Testis (tissue), 3 donors: ENCODE results near the gene PRRT3. TPM values are rescaled to one million over a fixed set of nuclear protein-coding genes. Genes with fewer than 3 reads are reported as not detected.

ENCODE experiments used
- DNase-seq: peaks from one replicate; pipeline ENCODE4 v3.0.0-alpha.2; 2019
- H3K27ac ChIP-seq, 2 donors: fragments of 200-600 bp; sonication (generic); one replicate each; pipeline ENCODE4 v1.5.1; 2019
- H3K27me3 ChIP-seq: fragments of 200-600 bp; sonication (generic); one replicate; pipeline ENCODE4 v1.5.1; 2019
- H3K36me3 ChIP-seq: fragments of 200-600 bp; sonication (generic); one replicate; pipeline ENCODE4 v1.5.1; 2017; ENCODE audit warnings: low read depth; ENCODE audit errors: missing control alignments
- H3K4me1 ChIP-seq: fragments of 200-600 bp; sonication (generic); one replicate; pipeline ENCODE4 v1.5.1; 2019
- H3K4me3 ChIP-seq, 2 donors: fragments of 200-600 bp; sonication (generic); one replicate each; pipeline ENCODE4 v1.5.1; 2017 to 2019
- H3K9me3 ChIP-seq: fragments of 200-600 bp; sonication (generic); one replicate; pipeline ENCODE4 v1.5.1; 2017
- POLR2A ChIP-seq: fragments of 450-650 bp; IDR thresholded peaks from one replicate; pipeline ENCODE4 v1.6.1; 2017; ENCODE audit warnings: antibody characterized with exemption, mild to moderate bottlenecking, moderate library complexity
- WGBS, 2 donors: methylation state at CpG; one replicate each; pipeline ENCODE4 v1.1.5; 2018; 5-methylcytosine and 5-hydroxymethylcytosine counted together
- intact Hi-C: fragments of 100-400 bp; cut with DNase I; formaldehyde crosslinking; loops from one replicate; pipeline ENCODE4 v1.15.1; 2023; ENCODE audit warnings: low total_unique reads
- polyA plus RNA-seq: library from polyadenylated mRNA; stranded (reverse); fragments of 350-450 nt; fragmentation: Illumina TruSeq; extraction: RNeasy Lipid Tissue Mini Kit (QIAGEN cat#74804); gene quantifications from one replicate; pipeline ENCODE4 v1.2.3, GENCODE V29; 2014; ENCODE audit warnings: low read depth, low replicate concordance; ENCODE audit not compliant: insufficient read depth
- total RNA-seq, 2 donors: library from RNA; depleted of rRNA; stranded (reverse); fragments of >200 nt; gene quantifications; one replicate each; pipeline ENCODE4 v1.2.3, GENCODE V29; 2016
- TF ChIP-seq, protein P1 (sequence below), 3 experiments: fragments of 450-650 bp in 2 of 3; fragments of 200-600 bp in 1 of 3; sonication (generic) in 1 of 3; IDR thresholded peaks; one replicate each; pipeline ENCODE4 v1.5.1; 2016 to 2019; ENCODE audit warnings: antibody characterized with exemption in 3 of 3, mild to moderate bottlenecking in 2 of 3, moderate library complexity in 1 of 3

Gene PRRT3
- total and polyA plus RNA-seq, 3 donors from 2014 or later = 6.6 to 7.6 (median 7.2) TPM

DNA sequence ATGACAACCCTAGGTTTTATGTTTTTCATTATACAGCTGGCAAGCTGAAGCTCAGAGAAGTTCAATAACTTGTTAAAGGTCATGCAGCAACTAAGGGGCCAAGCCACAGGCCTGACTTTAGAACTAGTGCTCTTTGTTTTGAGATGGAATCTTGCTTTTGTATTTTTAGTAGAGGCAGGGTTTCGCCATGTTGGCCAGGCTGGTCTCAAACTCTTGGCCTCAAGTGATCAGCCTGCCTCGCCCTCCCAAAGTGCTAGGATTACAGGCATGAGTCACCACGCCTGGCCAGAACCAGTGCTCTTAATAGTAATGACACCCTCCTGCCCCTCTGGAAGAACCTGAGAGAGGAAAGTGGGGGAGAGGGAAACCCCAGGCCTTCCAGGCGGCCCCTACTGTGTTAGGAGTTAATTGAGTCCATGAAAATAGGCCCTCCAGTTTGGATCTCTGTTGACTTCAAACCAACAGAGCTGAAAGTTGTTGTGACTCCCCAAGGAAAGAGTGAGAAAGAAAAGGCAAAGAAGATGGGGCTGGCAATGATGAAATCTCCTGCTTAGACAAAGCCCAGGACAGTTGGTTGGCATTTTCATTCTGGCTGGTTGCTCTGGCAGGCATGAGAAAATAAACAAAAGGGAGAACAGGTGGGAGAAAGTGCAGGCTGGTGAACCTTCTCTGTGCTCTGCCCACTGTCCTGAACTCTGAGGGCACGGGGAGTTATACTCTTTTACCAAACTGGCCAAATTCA lies 3.6 kb upstream of the PRRT3 start:
- H3K9me3 ChIP-seq = no peaks in the 10 kb centered on the region
- no peaks in the 10 kb centered on the region for H3K27me3 ChIP-seq
- no peaks in the 10 kb centered on the region for H3K36me3 ChIP-seq
- intact Hi-C loops = no loop called here
- peaks cover 6% of the 10 kb centered on the region for H3K4me1 ChIP-seq
- H3K27ac ChIP-seq = no peak overlapping the region
- no peak for DNase-seq
- WGBS, 2 donors = 93% methylated on average over 5 of the region's 5 CpGs
- TF ChIP-seq, protein P1, sequence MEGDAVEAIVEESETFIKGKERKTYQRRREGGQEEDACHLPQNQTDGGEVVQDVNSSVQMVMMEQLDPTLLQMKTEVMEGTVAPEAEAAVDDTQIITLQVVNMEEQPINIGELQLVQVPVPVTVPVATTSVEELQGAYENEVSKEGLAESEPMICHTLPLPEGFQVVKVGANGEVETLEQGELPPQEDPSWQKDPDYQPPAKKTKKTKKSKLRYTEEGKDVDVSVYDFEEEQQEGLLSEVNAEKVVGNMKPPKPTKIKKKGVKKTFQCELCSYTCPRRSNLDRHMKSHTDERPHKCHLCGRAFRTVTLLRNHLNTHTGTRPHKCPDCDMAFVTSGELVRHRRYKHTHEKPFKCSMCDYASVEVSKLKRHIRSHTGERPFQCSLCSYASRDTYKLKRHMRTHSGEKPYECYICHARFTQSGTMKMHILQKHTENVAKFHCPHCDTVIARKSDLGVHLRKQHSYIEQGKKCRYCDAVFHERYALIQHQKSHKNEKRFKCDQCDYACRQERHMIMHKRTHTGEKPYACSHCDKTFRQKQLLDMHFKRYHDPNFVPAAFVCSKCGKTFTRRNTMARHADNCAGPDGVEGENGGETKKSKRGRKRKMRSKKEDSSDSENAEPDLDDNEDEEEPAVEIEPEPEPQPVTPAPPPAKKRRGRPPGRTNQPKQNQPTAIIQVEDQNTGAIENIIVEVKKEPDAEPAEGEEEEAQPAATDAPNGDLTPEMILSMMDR (IDR thresholded peaks at IDR 0.05) = no peak
- TF ChIP-seq POLR2A = no peak
- H3K4me3 ChIP-seq = no peak overlapping the region

DNA sequence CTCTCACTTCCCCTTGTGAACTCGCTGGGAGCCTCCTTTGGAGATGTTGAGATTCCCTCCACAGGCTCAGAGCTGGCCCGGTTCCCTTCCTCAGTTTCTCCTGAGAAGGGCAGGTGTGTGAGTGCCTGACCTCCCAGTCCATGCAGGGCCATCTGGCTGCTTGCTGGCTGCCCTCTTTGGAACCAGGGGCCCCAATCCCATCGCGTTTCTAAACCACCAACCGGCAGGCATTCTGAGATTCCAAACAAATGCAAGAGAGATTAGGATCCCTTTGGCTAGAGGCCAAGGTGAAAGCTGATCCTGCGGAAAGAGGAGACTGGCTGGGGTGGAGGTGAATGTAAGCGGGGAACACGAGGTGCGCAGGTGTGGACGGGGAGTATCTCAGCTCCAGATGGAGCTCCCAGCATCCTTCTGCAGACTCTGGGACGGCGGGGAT lies 2.9 kb upstream of the PRRT3 start:
- no peak for TF ChIP-seq POLR2A
- TF ChIP-seq, protein P1 (IDR thresholded peaks at IDR 0.05) = no peak
- no peak for DNase-seq
- no peak overlapping the region for H3K4me3 ChIP-seq
- WGBS, 2 donors = 58 to 71% methylated on average over 11 to 12 of the region's 12 CpGs
- no peak overlapping the region for H3K27ac ChIP-seq
- no peaks in the 10 kb centered on the region for H3K27me3 ChIP-seq
- peaks cover 6% of the 10 kb centered on the region for H3K4me1 ChIP-seq
- no peaks in the 10 kb centered on the region for H3K36me3 ChIP-seq
- H3K9me3 ChIP-seq = no peaks in the 10 kb centered on the region
- intact Hi-C loops = no loop called here

DNA sequence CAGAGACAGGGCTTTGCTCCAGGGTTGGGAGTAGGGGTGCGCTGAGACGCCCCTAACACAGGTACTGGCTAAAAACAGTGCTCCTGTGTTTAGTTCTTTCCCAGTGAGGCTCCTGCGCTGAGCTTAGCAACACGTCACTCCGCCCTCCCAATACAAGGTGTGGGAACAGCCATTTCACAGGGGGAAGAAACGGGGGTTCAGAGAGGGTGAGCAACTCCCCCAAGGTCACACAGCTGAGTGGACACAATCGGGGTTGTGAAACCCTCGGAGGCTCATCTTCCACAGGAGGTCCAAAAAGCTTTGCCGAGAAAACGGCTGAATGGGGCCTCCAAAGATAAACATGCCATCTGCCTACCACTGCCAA lies 628 bp downstream of the PRRT3 start:
- intact Hi-C loops = no loop called here
- peaks cover 10% of the 10 kb centered on the region for H3K4me1 ChIP-seq
- H3K27me3 ChIP-seq = no peaks in the 10 kb centered on the region
- TF ChIP-seq POLR2A = no peak
- TF ChIP-seq, protein P1 (IDR thresholded peaks at IDR 0.05) = no peak
- peak overlapping the region; percentile 48 to 66 for H3K4me3 ChIP-seq
- H3K36me3 ChIP-seq = no peaks in the 10 kb centered on the region
- no peak for DNase-seq
- H3K27ac ChIP-seq = no peak overlapping the region
- H3K9me3 ChIP-seq = no peaks in the 10 kb centered on the region
- WGBS, 2 donors = 20 to 31% methylated on average over 1 to 10 of the region's 10 CpGs

DNA sequence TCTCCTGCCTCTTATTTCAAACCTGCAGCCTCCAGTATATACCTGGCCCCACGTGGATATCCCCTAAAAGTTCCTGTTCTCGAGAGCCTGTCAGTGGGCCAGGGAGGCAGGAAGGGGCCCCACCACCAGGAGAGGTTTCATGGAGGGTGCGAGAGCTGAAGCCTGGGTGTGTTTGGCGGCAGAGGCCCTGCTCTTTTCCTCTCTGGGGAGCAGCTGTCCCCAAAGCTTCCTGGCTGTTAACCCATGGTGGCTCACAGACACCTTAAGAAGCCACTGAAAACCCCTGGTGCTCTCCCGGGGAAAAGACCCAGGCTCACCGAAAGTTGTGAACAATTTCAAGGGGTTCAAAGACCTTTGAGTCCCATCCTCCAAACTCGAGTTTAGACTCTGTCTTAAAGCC lies 1.1 kb downstream of the PRRT3 start:
- Histone ChIP-seq H3K27me3 (no peaks in the 10 kb centered on the region), H3K9me3 (no peaks in the 10 kb centered on the region), H3K36me3 (no peaks in the 10 kb centered on the region), H3K4me1 (peaks cover 10% of the 10 kb centered on the region), H3K27ac (no peak overlapping the region), H3K4me3 (no peak overlapping the region)
- whole genome bisulfite sequencing, 2 donors = 46 to 51% methylated on average over 5 to 7 of the region's 7 CpGs
- DNase-seq = no peak
- TF ChIP-seq, protein P1 (IDR thresholded peaks at IDR 0.05) = no peak
- no peak for TF ChIP-seq POLR2A
- intact Hi-C loops = no loop called here

DNA sequence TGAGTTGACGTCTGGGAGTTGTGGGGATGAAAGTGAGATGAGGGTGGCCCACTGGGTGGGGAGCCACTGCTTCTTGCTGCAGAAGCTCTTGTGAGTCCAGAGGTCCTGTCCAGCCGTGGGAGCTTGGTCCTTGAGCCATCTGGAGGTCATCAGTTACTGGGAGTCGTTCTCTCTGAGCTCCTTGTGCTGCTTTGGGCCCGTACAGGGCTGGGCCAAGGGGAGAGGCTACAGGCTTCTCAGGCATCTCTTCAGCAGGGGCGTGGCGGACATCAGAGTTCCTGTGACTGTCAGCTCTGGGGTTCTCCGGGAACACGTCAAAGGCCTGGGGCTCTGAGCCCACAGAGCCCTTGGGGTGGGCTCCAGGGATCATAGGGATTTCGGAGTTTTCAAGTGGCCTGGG lies 2.6 kb downstream of the PRRT3 start:
- Histone ChIP-seq H3K36me3 (no peaks in the 10 kb centered on the region), H3K27ac (no peak overlapping the region), H3K4me1 (peaks cover 10% of the 10 kb centered on the region), H3K27me3 (no peaks in the 10 kb centered on the region), H3K9me3 (no peaks in the 10 kb centered on the region), H3K4me3 (no peak overlapping the region)
- DNase-seq = no peak
- TF ChIP-seq, protein P1 (IDR thresholded peaks at IDR 0.05) = no peak
- TF ChIP-seq POLR2A = no peak
- intact Hi-C loops = no loop called here
- 50 to 83% methylated on average over 1 to 9 of the region's 9 CpGs for WGBS, 2 donors
